Gastroesophageal sphincter (tissue), 3 donors: ENCODE measurements around the gene FABP1.

Experiments used
- EP300 ChIP-seq: sonication (generic); formaldehyde crosslinking; IDR thresholded peaks from one replicate; pipeline ENCODE4 v1.6.1; 2017; ENCODE audit warnings: antibody characterized with exemption, mild to moderate bottlenecking
- POLR2A ChIP-seq, 2 donors: fragments of 450-650 bp; IDR thresholded peaks; one replicate each; pipeline ENCODE4 v1.6.1; 2017; ENCODE audit warnings: antibody characterized with exemption in 2 of 2, mild to moderate bottlenecking in 2 of 2, moderate library complexity in 1 of 2
- POLR2AphosphoS5 ChIP-seq: sonication (generic); formaldehyde crosslinking; IDR thresholded peaks from one replicate; pipeline ENCODE4 v1.6.1; 2017; ENCODE audit warnings: antibody characterized with exemption
- TF ChIP-seq, protein P1 (sequence below), 4 experiments: fragments of 200-600 bp in 2 of 4; fragments of 450-650 bp in 2 of 4; sonication (generic) in 1 of 4; IDR thresholded peaks; one replicate each; pipeline ENCODE4 v1.5.1; 2017 to 2019; ENCODE audit warnings: antibody characterized with exemption in 4 of 4, mild to moderate bottlenecking in 2 of 4, moderate library complexity in 2 of 4

GRCh38 chr2:88100489-88100858 lies 27.4 kb downstream of the FABP1 start:
- TF ChIP-seq, protein P1, sequence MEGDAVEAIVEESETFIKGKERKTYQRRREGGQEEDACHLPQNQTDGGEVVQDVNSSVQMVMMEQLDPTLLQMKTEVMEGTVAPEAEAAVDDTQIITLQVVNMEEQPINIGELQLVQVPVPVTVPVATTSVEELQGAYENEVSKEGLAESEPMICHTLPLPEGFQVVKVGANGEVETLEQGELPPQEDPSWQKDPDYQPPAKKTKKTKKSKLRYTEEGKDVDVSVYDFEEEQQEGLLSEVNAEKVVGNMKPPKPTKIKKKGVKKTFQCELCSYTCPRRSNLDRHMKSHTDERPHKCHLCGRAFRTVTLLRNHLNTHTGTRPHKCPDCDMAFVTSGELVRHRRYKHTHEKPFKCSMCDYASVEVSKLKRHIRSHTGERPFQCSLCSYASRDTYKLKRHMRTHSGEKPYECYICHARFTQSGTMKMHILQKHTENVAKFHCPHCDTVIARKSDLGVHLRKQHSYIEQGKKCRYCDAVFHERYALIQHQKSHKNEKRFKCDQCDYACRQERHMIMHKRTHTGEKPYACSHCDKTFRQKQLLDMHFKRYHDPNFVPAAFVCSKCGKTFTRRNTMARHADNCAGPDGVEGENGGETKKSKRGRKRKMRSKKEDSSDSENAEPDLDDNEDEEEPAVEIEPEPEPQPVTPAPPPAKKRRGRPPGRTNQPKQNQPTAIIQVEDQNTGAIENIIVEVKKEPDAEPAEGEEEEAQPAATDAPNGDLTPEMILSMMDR (IDR thresholded peaks at IDR 0.05): no peak
- TF ChIP-seq POLR2A (IDR thresholded peaks at IDR 0.05): no peak
- TF ChIP-seq EP300: no peak
- no peak for TF ChIP-seq POLR2AphosphoS5
